NCI-H1092 (cell line): ENCODE measurements around the gene SMPD2.

Experiments used
- DNase-seq: peaks from one replicate; lab custom pipeline; 2025; lab: John Stamatoyannopoulos, UW

The SMPD2 gene

DNA sequence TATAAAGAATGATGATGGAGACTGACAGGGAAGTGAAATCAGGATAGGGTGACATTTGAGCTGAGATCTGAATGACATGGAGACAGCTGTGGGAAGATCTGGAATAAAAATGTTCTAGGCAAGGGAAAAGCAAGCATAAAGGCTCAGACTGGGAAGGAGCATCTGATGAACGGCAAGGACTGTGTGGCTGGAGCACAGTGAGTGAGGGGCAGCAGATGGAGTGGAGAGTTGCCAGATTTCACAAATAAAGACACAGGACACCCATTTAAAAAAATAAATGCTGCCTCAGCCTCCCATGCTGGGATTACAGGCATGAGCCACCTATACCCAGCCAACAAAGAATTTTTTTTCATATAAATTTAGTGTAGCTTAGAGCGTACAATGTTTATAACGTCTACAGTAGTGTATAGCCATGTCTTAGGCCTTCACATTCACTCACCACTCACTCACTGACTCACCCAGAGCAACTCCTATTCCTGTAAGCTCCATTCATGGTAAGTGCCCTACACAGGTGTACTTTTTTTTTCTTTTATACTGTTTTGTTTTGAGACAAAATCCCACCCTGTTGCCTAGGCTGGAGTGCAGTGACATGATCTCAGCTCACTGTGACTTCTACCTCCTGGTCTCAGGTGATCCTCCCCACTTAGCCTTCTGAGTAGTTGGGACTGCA lies 44.9 kb downstream of the SMPD2 start:
- no peak for DNase-seq

DNA sequence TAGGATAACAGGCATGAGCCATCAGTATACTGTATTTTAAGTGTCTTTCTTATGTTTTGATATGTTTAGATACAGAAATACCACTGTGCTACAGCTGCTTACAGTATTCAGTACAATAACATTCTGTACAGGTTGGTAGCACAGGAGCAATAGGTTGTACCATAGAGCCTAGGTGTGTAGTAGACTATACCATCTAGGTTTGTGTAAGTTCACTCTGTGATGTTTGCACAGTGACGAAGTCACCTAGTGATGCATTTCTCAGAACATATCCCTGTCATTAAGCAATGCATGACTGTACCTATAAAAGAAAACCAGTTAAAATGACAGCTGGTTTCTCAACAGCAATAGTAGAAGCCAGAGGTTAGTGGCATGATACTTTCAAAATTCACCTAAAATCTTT lies 45.5 kb downstream of the SMPD2 start:
- DNase-seq: no peak

DNA sequence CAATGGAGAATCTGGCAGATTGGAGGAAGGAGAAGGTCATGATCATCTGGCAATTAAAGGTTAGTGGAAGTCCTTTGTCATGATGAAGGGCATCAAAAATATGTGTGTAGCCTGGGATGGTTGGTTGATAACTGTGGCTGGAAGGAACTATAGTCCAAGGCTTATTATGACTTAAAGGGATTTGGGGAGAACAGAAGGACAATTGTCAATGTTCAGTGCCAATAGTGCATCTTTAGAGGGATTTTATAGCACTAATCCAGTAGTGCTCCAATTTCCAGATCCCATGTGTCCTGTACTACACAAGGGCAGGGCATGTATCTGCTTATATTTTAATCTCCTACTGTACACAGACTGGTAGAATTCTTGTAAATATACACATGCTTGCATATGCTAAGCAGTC lies 47.5 kb downstream of the SMPD2 start:
- no peak for DNase-seq

DNA sequence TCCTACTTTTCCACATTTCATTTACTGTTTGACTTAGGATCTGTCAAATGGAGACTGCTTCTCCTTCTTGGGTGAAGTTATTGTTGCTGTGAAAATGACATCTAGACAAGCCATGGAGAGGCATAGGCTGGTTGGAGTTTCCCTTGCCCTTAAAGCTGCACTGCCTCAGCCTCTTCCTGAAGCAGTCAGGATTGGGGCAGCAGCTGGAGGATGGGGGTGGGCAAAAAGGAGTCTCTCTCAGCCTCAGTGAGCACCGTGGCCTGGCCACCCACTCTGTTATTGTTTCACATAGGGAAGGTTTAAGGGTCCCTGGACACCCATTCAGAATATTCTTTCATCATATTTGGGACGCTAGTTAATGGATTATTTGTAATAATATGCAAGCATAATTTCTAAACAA lies 50.2 kb downstream of the SMPD2 start:
- DNase-seq: no peak

GRCh38 chr6:109491207-109491938 lies 50.8 kb downstream of the SMPD2 start:
- DNase-seq: no peak
